OCI-LY1 (cell line): ENCODE measurements around the gene MARK3.

Experiments
- H2AFZ ChIP-seq: fragments of 200-600 bp; sonication (generic), shearing (Covaris generic); 2 replicates; pipeline ENCODE4 v1.6.0; 2014; ENCODE audit warnings: antibody characterized with exemption, mild to moderate bottlenecking, low read length
- H3F3A ChIP-seq: fragments of 200-600 bp; sonication (generic), shearing (Covaris generic); 2 replicates; pipeline ENCODE4 v1.6.0; 2014; ENCODE audit warnings: mild to moderate bottlenecking, antibody characterized with exemption, low read length, moderate library complexity; ENCODE audit not compliant: insufficient read depth
- H3K27ac ChIP-seq: fragments of 200-600 bp; sonication (generic); 2 replicates; pipeline ENCODE4 v1.5.1; 2014; ENCODE audit warnings: low read length, mixed run types, mild to moderate bottlenecking, low read depth; ENCODE audit not compliant: poor library complexity, severe bottlenecking
- H3K27me3 ChIP-seq: fragments of 200-600 bp; sonication (generic); 2 replicates; pipeline ENCODE4 v1.6.0; 2014; ENCODE audit warnings: antibody characterized with exemption, mild to moderate bottlenecking, low read length, moderate library complexity; ENCODE audit not compliant: insufficient read depth
- H3K36me3 ChIP-seq: fragments of 200-600 bp; sonication (generic); 2 replicates; pipeline ENCODE4 v1.6.1; 2014; ENCODE audit warnings: mild to moderate bottlenecking, antibody characterized with exemption, low read length, moderate library complexity, mixed read lengths; ENCODE audit not compliant: insufficient read depth
- H3K4me1 ChIP-seq: fragments of 200-600 bp; sonication (generic); 2 replicates; pipeline ENCODE4 v1.5.1; 2014; ENCODE audit warnings: mild to moderate bottlenecking, low read length, moderate library complexity; ENCODE audit not compliant: insufficient read depth, severe bottlenecking
- H3K4me2 ChIP-seq: fragments of 200-600 bp; sonication (generic), shearing (Covaris generic); 2 replicates; pipeline ENCODE4 v1.6.1; 2014; ENCODE audit warnings: low read length
- H3K4me3 ChIP-seq: fragments of 200-600 bp; sonication (generic); 2 replicates; pipeline ENCODE4 v1.5.1; 2014; ENCODE audit warnings: low read length, low read depth, mild to moderate bottlenecking, mixed read lengths; ENCODE audit not compliant: poor library complexity, severe bottlenecking
- H3K79me2 ChIP-seq: fragments of 200-600 bp; shearing (Covaris generic); 2 replicates; pipeline ENCODE4 v1.6.1; 2016; ENCODE audit warnings: mixed run types, low read length, mixed read lengths; ENCODE audit not compliant: insufficient read depth
- H3K9ac ChIP-seq: fragments of 200-600 bp; sonication (generic), shearing (Covaris generic); 2 replicates; pipeline ENCODE4 v1.6.1; 2014; ENCODE audit warnings: mild to moderate bottlenecking, low read length, mixed read lengths
- H3K9me2 ChIP-seq: fragments of 200-600 bp; sonication (generic), shearing (Covaris generic); 2 replicates; pipeline ENCODE4 v1.6.1; 2014; ENCODE audit warnings: low read depth, mild to moderate bottlenecking, low read length, mixed read lengths
- H3K9me3 ChIP-seq: fragments of 200-600 bp; shearing (Covaris generic); 2 replicates; pipeline ENCODE4 v1.6.1; 2014; ENCODE audit warnings: low read length, mixed read lengths
- H4K20me1 ChIP-seq: fragments of 200-600 bp; sonication (generic), shearing (Covaris generic); 2 replicates; pipeline ENCODE4 v1.6.0; 2016; ENCODE audit warnings: mild to moderate bottlenecking, low read length; ENCODE audit not compliant: insufficient read depth
- CTCF ChIP-seq: fragments of 200-600 bp; sonication (generic), shearing (Covaris generic); IDR thresholded peaks from 2 replicates; pipeline ENCODE4 v1.5.1; 2017; ENCODE audit warnings: mild to moderate bottlenecking, antibody characterized with exemption, low read length, moderate library complexity, mixed read lengths
- EZH2 ChIP-seq: fragments of 200-600 bp; sonication (generic), shearing (Covaris generic); IDR thresholded peaks from 2 replicates; pipeline ENCODE4 v1.8.0; 2017; ENCODE audit warnings: borderline replicate concordance, mixed run types, mild to moderate bottlenecking, antibody characterized with exemption, low read length, moderate library complexity, mixed read lengths

MARK3 gene

GRCh38 chr14:103408491-103409155 is 23.4 kb downstream of the MARK3 start:
- Histone ChIP-seq H3K9me3 (no peaks in the 10 kb centered on the region), H3K4me1 (peaks cover 10% of the 10 kb centered on the region), H2AFZ (no peak overlapping the region), H3K4me3 (no peak overlapping the region), H3K79me2 (peaks cover 22% of the 10 kb centered on the region), H3F3A (no peaks in the 10 kb centered on the region), H3K4me2 (no peak overlapping the region), H3K9me2 (no peaks in the 10 kb centered on the region), H4K20me1 (no peaks in the 10 kb centered on the region), H3K36me3 (peaks cover 70% of the 10 kb centered on the region), H3K9ac (no peak overlapping the region), H3K27me3 (no peaks in the 10 kb centered on the region), H3K27ac (no peak overlapping the region)
- TF ChIP-seq EZH2 (no peak), CTCF (no peak)

- peaks cover 47% of the 10 kb centered on the region for H3K36me3 ChIP-seq
- H3K4me3 ChIP-seq: no peak overlapping the region
- H3K27ac ChIP-seq: no peak overlapping the region
Measured at GRCh38 chr14:103416916-103417315, 31.7 kb downstream of the MARK3 start.

GRCh38 chr14:103418481-103418818 is 33.2 kb downstream of the MARK3 start:
- H3K9me2 ChIP-seq: no peaks in the 10 kb centered on the region
- no peak for TF ChIP-seq CTCF
- TF ChIP-seq EZH2: no peak
- no peak overlapping the region for H3K9ac ChIP-seq
- H3K27ac ChIP-seq: no peak overlapping the region
- H3K4me2 ChIP-seq: no peak overlapping the region
- H3K4me1 ChIP-seq: no peaks in the 10 kb centered on the region
- H3K9me3 ChIP-seq: no peaks in the 10 kb centered on the region
- peaks cover 40% of the 10 kb centered on the region; the same call in 1 of the 2 replicates for H3K36me3 ChIP-seq
- no peak overlapping the region for H3K4me3 ChIP-seq
- no peaks in the 10 kb centered on the region for H3K27me3 ChIP-seq
- H4K20me1 ChIP-seq: no peaks in the 10 kb centered on the region
- H3K79me2 ChIP-seq: no peaks in the 10 kb centered on the region; the same call in 1 of the 2 replicates
- no peak overlapping the region for H2AFZ ChIP-seq
- no peaks in the 10 kb centered on the region for H3F3A ChIP-seq

More at GRCh38 chr14:103416916-103417315, 31.7 kb downstream of the MARK3 start:
- Histone ChIP-seq H3K4me1 (no peaks in the 10 kb centered on the region), H3K9me3 (no peaks in the 10 kb centered on the region), H2AFZ (no peak overlapping the region), H3K9me2 (no peaks in the 10 kb centered on the region), H3K27me3 (no peaks in the 10 kb centered on the region), H3F3A (no peaks in the 10 kb centered on the region), H3K9ac (no peak overlapping the region), H3K4me2 (no peak overlapping the region), H4K20me1 (no peaks in the 10 kb centered on the region), H3K79me2 (peaks cover 1% of the 10 kb centered on the region; the same call in 1 of the 2 replicates)
- TF ChIP-seq CTCF (no peak), EZH2 (no peak)
